Measurements from ENCODE around the gene HTT.

HTT gene

DNA sequence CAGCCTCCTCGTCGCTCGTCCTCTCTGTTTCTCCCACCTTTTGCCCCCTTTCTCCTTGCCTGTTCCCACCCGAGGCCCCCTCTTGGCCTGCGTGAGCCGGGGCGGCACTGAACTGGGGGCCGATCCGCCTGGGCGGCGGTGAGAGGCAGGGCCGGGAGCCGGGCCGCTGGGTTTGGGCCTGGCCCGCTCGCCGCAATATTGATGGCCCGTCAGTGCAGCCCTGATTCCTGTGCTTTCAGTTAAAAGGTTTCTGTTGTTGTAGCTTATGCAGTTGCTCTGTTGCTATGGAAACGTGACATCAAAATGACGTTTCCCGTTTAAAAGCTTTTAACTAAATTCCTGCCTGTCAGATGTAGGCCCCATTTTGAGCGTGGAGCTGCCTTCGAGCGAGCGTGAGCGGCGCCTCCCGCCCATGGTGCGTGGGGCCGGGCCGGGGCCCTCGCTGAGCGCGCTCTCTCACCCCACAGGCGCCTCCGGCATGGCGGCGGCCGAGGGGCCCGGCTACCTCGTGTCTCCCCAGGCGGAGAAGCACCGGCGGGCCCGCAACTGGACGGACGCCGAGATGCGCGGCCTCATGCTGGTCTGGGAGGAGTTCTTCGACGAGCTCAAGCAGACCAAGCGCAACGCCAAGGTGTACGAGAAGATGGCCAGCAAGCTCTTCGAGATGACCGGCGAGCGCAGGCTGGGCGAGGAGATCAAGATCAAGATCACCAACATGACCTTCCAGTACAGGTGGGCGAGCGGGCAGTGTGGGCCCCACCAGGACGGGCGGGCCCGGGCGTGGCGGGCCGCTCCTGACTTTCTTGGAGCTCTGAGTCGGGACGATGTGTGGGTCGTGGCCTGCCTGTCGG lies 174.6 kb downstream of the HTT start, which contains the start of gene MSANTD1:
Gene MSANTD1, plus strand, starts transcription at position 349 of the 851 bp plus-strand sequence. Its CDS starts 64 bp downstream, at position 413.
- no peak for DNase-seq (ENCODE audit: low spot score)

- no peak for DNase-seq (ENCODE audit: low spot score)
Observed at GRCh38 chr4:3249711-3250437, 175.4 kb downstream of the HTT start.

DNA sequence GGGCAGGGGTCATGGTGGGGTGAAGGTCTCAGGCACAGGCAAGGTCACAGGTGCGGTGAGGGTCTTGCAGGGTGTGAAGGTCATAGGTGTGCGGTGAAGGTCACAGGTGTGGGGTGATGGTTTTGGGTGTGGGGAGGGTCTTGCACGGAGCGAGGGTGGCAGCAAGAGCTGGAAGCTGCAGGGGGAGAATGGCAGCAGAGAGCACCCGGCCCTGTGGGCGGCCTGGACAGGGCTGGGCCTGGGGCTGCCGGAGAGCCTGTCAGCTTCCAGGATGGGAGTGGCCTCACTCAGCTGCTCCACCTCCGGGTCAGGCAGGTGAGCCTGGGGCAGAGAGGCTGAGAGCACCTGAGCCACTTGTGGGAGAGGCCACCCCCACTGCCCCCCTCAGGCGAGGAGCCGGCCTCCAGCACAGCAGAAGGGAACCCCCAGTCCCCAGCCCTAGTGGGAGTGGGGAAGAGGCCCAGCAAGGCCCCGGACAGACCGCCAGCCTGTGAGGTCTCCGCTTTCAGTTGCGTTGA lies 176.0 kb downstream of the HTT start:
- no peak for DNase-seq (ENCODE audit: low spot score)

DNA sequence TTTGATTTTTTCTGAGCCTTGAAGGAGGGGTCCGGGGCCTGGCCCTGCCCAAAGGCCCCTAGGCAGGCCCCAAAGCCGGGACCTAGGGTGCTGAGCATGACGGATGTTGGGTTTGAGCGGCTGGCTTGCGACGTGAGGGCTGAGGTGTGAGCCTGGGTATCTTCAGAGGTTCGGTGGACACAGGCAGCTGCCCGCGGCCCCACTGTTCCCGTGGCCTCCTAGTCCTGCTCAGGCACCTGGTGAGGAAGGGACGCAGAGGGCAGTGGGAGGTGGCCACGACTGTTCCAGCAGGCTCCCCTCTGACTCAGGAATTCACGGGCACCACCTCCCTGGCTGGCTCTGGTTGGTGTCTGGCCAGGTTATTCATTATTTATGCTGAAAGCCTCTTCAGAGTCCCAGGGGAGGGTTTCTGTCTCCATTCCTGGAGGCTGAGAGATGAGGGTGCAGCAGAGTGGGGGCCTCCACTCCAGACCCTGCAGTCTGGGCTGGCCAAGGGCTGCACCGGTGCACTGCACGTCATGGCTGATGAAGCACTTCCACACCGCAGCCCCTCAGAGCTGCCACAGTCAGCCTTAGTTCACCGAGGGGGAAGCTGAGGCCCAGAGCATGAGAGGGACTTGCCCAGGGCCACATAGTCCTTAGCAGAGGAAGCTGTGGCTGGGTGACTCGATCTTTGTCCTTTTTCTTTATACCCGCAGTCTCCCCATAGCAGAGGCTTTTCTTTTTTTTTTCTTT lies 176.6 kb downstream of the HTT start:
- DNase-seq (ENCODE audit: low spot score), result no peak

DNA sequence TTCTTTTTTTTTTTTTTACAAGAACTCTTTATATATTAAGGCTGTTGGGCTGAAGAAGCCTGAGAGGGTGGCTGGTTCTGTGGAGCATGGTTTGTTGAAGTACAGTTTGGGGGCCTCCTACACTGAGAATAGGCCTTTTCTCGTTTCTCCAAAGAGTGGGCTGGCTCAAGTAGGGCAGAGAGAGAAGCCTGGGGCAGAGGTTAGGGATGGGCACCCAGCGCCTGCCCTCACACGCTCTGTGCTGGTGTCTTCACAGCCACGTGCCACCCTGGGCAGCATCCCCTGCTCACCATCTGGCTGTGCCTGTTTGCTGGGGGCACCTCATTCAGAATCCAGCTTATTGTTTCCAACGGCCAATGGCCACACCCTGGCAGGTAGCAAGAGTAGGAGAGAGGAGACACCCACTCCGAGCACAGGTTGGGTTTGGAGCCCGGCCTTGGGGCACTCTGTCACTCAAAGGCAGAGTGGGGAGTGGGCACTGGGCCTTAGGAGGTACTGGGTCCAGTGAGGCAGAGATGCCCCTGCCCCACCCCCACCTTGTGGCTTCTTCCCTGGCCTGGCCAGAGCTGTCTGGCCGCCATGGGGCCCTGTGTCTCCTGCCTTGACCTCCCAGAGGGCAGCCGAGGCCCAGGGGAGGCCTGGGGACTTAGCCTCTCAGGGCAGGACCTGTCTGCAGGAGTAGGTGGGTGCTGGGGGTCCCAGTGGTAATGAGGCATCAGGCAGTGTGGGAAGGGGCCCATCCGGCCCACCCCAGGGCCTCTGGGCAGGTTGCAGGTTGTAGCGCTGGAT lies 177.4 kb downstream of the HTT start:
- DNase-seq (ENCODE audit: low spot score), result no peak

DNA sequence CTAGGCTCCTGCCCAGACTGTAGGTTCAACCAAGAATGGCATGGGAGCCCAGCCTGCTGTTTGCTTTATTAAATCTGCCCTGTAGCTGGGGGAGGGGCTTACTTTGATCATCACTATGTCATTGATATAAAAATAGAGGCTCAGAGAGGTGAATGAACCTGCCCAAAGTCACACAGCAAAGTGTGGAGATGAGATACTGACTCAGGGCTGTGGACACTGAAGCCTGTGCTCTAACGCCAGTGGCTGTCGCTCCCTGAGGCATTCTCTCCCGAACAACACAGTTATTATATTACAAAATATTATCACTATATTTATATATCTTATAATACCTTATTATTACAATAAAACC lies 178.0 kb downstream of the HTT start:
- no peak for DNase-seq (ENCODE audit: low spot score)

GRCh38 chr4:3252831-3253641 lies 178.6 kb downstream of the HTT start:
- DNase-seq (ENCODE audit: low spot score), result no peak

- DNase-seq (ENCODE audit: low spot score), result no peak
Observed at GRCh38 chr4:3253808-3254207, 179.3 kb downstream of the HTT start.

GRCh38 chr4:3254302-3255131 lies 180.0 kb downstream of the HTT start:
- no peak for DNase-seq (ENCODE audit: low spot score)

GRCh38 chr4:3255611-3256186 lies 181.2 kb downstream of the HTT start:
- no peak for DNase-seq (ENCODE audit: low spot score)

GRCh38 chr4:3256230-3257102 lies 182.0 kb downstream of the HTT start:
- DNase-seq (ENCODE audit: low spot score), result no peak

DNA sequence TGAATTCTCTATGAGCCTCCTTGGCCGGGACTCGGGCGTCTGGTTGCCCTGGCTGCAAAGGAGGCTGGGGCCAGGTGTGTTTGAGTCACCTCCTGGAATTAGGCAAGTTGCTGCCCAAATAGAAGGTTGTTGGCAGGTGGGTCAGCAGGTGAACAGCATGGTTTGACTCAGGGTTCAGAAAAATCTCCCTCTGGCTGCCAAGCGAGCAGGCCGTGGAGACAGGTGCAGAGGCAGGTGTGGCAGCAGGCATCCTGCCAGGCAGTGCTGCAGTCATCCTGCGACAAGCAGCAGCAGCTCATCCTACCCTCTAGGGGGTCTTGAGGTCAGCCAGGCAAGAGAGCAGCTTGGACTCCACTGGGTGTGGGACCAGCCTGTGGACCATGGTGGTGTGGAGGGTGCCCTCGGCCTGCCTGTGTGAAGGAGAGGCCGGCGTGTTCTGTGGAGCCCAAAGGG lies 182.6 kb downstream of the HTT start:
- peak; percentile 19 for DNase-seq (ENCODE audit: low spot score)

DNA sequence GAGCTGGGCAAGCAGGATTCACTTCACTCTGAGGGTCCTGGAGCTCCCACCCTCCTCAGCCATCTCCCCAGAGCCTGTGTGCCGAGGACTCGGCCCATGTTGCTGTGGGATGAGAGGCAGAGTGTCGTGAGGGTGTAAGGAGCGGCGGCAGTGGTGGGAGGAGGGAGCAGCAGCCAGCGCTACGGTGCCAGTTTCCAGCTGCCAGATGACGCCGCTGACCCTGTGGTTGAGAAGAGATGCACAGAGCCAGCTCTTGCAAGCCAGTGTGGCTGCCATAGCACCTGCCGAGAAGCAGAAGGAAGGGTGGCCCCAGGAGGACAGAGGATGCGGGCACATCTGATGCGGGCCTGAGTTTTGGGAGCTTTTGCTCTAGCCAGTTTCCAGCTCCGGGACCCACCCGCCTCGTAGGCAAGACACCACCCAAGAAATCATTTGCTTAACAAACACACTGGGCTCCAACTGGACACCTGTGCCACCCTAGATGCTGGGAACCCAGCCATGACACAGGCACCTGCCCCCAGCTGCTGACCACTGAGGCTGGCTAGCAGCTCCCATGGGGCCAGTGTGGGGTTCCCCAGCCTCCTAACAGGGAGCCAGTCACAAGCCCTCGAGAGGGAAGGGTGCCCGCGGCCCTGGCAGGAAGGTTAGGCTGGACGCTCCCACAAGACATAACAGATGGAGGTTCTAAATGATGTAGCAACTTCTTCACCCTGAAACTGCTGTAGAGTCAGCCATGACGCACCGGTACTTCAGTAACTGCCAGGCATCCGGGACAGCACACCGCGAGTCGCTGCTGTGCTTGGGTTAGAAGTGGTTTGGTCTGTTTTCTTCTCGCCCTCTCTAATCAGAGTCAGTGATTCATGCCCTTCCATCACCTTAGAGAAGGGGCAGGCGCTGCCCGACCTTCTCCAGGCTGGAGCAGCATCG lies 183.3 kb downstream of the HTT start:
- DNase-seq (ENCODE audit: low spot score), result no peak

DNA sequence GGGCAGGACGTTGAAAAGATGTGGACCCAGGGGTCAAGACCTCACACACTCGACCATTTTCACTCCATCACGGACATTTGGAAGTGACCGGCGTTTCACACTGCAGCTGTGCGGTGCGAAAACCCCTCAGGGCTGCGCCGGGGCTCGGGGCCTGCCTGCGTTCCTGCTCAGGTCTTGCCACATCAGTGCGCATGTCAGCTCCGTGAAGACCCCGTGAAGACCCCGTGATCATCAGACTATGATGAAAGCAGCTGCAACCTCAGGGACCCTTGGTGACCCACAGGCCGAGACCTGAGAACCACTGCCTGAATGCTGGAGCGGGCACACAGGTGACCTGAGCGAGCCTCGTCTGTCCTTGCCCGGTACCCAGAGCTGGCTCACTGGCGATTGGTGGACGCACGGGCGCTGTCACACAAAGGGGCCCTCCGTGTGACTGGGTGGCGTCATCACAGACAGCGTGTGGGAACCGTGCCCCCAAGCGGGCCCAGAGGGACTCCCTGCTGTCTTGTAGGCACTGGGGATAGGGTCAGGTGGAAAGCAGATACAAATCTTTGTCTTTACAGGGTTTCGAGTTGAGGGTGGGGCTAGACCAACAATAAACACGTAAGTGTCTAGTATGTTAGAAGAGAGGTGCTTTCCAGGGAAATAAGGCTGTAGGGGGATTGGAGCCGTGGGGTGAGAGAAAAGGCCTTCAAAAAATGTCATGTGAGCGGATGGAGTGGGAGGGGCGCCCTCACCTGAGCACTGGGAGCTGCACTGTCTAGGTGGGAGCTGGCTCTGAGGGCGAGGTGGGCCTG lies 187.1 kb downstream of the HTT start:
- DNase-seq (ENCODE audit: low spot score), result no peak

- DNase-seq (ENCODE audit: low spot score), result no peak
Observed at GRCh38 chr4:3262208-3263052, 187.9 kb downstream of the HTT start.
